BLaER1 (cell line): ENCODE measurements around the gene ZNF276.
A peak's percentile ranks its signal among the peaks of the same experiment; 100 is the strongest.

Experiments
- H3K27ac ChIP-seq: shearing (Covaris generic); formaldehyde crosslinking; 2 replicates; pipeline ENCODE4 v1.8.1; 2022
- H3K27me3 ChIP-seq: shearing (Covaris generic); formaldehyde crosslinking; 2 replicates; pipeline ENCODE4 v1.8.1; 2022
- H3K36me3 ChIP-seq: shearing (Covaris generic); formaldehyde crosslinking; 2 replicates; pipeline ENCODE4 v1.8.1; 2022
- H3K4me1 ChIP-seq: shearing (Covaris generic); formaldehyde crosslinking; 2 replicates; pipeline ENCODE4 v1.8.1; 2022
- H3K4me2 ChIP-seq: shearing (Covaris generic); formaldehyde crosslinking; 2 replicates; pipeline ENCODE4 v1.8.1; 2022
- H3K4me3 ChIP-seq: shearing (Covaris generic); formaldehyde crosslinking; 2 replicates; pipeline ENCODE4 v1.8.1; 2022
- H3K9ac ChIP-seq: shearing (Covaris generic); formaldehyde crosslinking; 2 replicates; pipeline ENCODE4 v1.8.1; 2022
- H3K9me3 ChIP-seq: shearing (Covaris generic); formaldehyde crosslinking; 2 replicates; pipeline ENCODE4 v1.8.1; 2022
- H4K20me1 ChIP-seq: shearing (Covaris generic); formaldehyde crosslinking; 2 replicates; pipeline ENCODE4 v1.8.1; 2022
- Cebpa-rat ChIP-seq: shearing (Covaris generic); IDR thresholded peaks from 2 replicates; pipeline ENCODE4 v1.8.1; 2022

ZNF276 gene

GRCh38 chr16:89736554-89736953 lies 15.2 kb downstream of the ZNF276 start:
- Histone ChIP-seq H3K9ac (no peak overlapping the region), H3K27me3 (no peaks in the 10 kb centered on the region), H3K9me3 (no peaks in the 10 kb centered on the region), H3K27ac (no peak overlapping the region), H3K36me3 (peaks cover 100% of the 10 kb centered on the region), H4K20me1 (peaks cover 96% of the 10 kb centered on the region), H3K4me2 (peak overlapping the region; percentile 56), H3K4me3 (no peak overlapping the region), H3K4me1 (peaks cover 19% of the 10 kb centered on the region)
- TF ChIP-seq Cebpa-rat, result no peak

DNA sequence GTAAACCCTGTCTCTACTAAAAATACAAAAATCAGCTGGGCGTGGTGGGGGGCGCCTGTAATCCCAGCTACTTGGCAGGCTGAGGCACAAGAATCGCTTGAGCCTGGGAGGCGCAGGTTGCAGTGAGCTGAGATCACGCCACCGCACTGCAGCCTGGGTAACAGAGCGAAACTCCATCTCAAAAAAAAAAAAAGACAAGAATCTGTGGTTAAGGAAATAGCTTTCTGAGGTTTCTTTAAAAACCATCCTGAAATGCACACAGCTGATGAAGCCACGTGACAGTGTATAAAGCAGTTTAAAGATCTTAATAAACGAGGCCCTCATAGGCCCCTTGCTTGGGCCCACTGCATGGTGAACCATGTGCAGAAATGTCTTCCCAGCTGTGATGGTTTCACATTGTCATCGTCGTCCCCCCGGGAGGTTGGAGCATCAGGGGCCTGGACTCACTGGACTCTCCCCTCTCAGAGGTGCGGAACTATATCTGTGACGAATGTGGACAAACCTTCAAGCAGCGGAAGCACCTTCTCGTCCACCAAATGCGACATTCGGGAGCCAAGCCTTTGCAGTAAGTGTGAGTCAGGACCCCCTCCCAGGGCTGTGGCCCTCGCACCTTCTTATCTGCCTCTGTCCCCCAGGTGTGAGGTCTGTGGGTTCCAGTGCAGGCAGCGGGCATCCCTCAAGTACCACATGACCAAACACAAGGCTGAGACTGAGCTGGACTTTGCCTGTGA lies 16.2 kb downstream of the ZNF276 start:
- peaks cover 100% of the 10 kb centered on the region for H3K36me3 ChIP-seq
- H3K27me3 ChIP-seq, result no peaks in the 10 kb centered on the region
- H3K9ac ChIP-seq, result no peak overlapping the region
- peaks cover 88% of the 10 kb centered on the region for H4K20me1 ChIP-seq
- H3K4me1 ChIP-seq, result peaks cover 19% of the 10 kb centered on the region
- H3K9me3 ChIP-seq, result no peaks in the 10 kb centered on the region
- H3K27ac ChIP-seq, result no peak overlapping the region
- peak overlapping the region; percentile 56 for H3K4me2 ChIP-seq
- no peak overlapping the region for H3K4me3 ChIP-seq
- TF ChIP-seq Cebpa-rat, result no peak

- H3K36me3 ChIP-seq, result peaks cover 100% of the 10 kb centered on the region
- H4K20me1 ChIP-seq, result peaks cover 83% of the 10 kb centered on the region
- H3K9me3 ChIP-seq, result no peaks in the 10 kb centered on the region
Measured at GRCh38 chr16:89738072-89738377, 16.7 kb downstream of the ZNF276 start.

GRCh38 chr16:89738538-89739317 lies 17.4 kb downstream of the ZNF276 start:
- Histone ChIP-seq H3K4me3 (no peak overlapping the region), H3K27me3 (no peaks in the 10 kb centered on the region), H3K9ac (no peak overlapping the region), H3K4me1 (peaks cover 19% of the 10 kb centered on the region), H3K27ac (no peak overlapping the region), H3K9me3 (no peaks in the 10 kb centered on the region), H3K4me2 (no peak overlapping the region), H4K20me1 (peaks cover 76% of the 10 kb centered on the region), H3K36me3 (peaks cover 100% of the 10 kb centered on the region)
- no peak for TF ChIP-seq Cebpa-rat

More at GRCh38 chr16:89738072-89738377, 16.7 kb downstream of the ZNF276 start:
- H3K9ac ChIP-seq, result no peak overlapping the region
- peaks cover 19% of the 10 kb centered on the region for H3K4me1 ChIP-seq
- no peak overlapping the region for H3K4me3 ChIP-seq
- no peaks in the 10 kb centered on the region for H3K27me3 ChIP-seq
- H3K4me2 ChIP-seq, result peak overlapping the region; percentile 56; the same call in 1 of the 2 replicates
- H3K27ac ChIP-seq, result no peak overlapping the region
- TF ChIP-seq Cebpa-rat, result no peak

GRCh38 chr16:89739383-89739782 lies 18.0 kb downstream of the ZNF276 start:
- Histone ChIP-seq H3K27me3 (no peaks in the 10 kb centered on the region), H3K9ac (no peak overlapping the region), H3K27ac (no peak overlapping the region), H3K4me2 (no peak overlapping the region), H4K20me1 (peaks cover 69% of the 10 kb centered on the region), H3K36me3 (peaks cover 100% of the 10 kb centered on the region), H3K9me3 (no peaks in the 10 kb centered on the region), H3K4me3 (no peak overlapping the region), H3K4me1 (peaks cover 19% of the 10 kb centered on the region)
- TF ChIP-seq Cebpa-rat, result no peak

- Histone ChIP-seq H3K27ac (no peak overlapping the region), H3K27me3 (no peaks in the 10 kb centered on the region), H3K36me3 (peaks cover 100% of the 10 kb centered on the region), H3K9me3 (no peaks in the 10 kb centered on the region), H3K4me3 (no peak overlapping the region), H3K4me2 (no peak overlapping the region), H3K9ac (no peak overlapping the region; the same call in 1 of the 2 replicates), H3K4me1 (peaks cover 18% of the 10 kb centered on the region), H4K20me1 (peaks cover 48% of the 10 kb centered on the region)
- TF ChIP-seq Cebpa-rat, result no peak
Measured at GRCh38 chr16:89741342-89742014, 20.1 kb downstream of the ZNF276 start.

- H4K20me1 ChIP-seq, result peaks cover 34% of the 10 kb centered on the region
Measured at GRCh38 chr16:89742948-89743347, 21.6 kb downstream of the ZNF276 start.

GRCh38 chr16:89744813-89745212 lies 23.5 kb downstream of the ZNF276 start:
- Histone ChIP-seq H3K4me2 (no peak overlapping the region), H3K4me3 (no peak overlapping the region), H3K27me3 (no peaks in the 10 kb centered on the region), H3K9me3 (no peaks in the 10 kb centered on the region), H3K36me3 (peaks cover 100% of the 10 kb centered on the region), H4K20me1 (peaks cover 15% of the 10 kb centered on the region), H3K4me1 (peaks cover 5% of the 10 kb centered on the region; the same call in 1 of the 2 replicates), H3K9ac (no peak overlapping the region), H3K27ac (no peak overlapping the region)
- TF ChIP-seq Cebpa-rat, result no peak

More at GRCh38 chr16:89742948-89743347, 21.6 kb downstream of the ZNF276 start:
- Histone ChIP-seq H3K4me2 (no peak overlapping the region), H3K27me3 (no peaks in the 10 kb centered on the region), H3K36me3 (peaks cover 100% of the 10 kb centered on the region), H3K4me3 (no peak overlapping the region), H3K9me3 (no peaks in the 10 kb centered on the region), H3K4me1 (peaks cover 3% of the 10 kb centered on the region), H3K9ac (peak overlapping the region; percentile 21; the same call in 1 of the 2 replicates), H3K27ac (peak overlapping the region; percentile 18; the same call in 1 of the 2 replicates)
- TF ChIP-seq Cebpa-rat, result no peak

DNA sequence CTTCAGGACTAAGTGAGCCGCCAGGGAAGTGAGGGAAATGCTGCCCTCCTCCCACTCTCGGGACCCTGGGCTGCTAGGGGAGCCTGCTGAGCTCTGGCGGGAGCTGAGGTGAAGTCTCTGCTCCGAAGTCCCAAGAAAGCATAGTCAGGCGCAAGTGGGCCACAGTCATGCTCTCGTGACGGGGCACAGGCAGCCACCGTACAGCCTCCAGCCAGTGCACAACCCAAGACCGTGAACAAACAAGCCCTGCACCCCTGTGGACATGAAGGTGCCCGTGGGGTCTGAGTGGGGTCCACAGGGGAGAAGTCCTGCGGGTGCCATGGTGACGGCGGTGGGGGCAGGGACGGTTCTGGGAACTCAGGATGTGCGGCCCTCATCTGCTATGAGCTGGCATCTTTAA lies 24.7 kb downstream of the ZNF276 start:
- H4K20me1 ChIP-seq, result peaks cover 17% of the 10 kb centered on the region
- TF ChIP-seq Cebpa-rat, result no peak
- peaks cover 100% of the 10 kb centered on the region for H3K36me3 ChIP-seq

More for the DNA sequence above, 24.7 kb downstream of the ZNF276 start:
- peaks cover 6% of the 10 kb centered on the region; the same call in 1 of the 2 replicates for H3K4me1 ChIP-seq
- H3K27ac ChIP-seq, result no peak overlapping the region
- H3K9ac ChIP-seq, result no peak overlapping the region
- no peaks in the 10 kb centered on the region for H3K27me3 ChIP-seq
- no peaks in the 10 kb centered on the region for H3K9me3 ChIP-seq
- no peak overlapping the region for H3K4me3 ChIP-seq
- no peak overlapping the region for H3K4me2 ChIP-seq
